ENCODE measurements around the gene KSR2. TPM values are rescaled to one million over a fixed set of nuclear protein-coding genes. Genes with fewer than 3 reads are reported as not detected.

The KSR2 gene
- total and polyA plus RNA-seq, 10 of the 15 experiments (the other 5 are each of a cell fraction or from before 2014, with no cell fraction given) = under 0.01 to 1.5 (median 0.01) TPM; not detected in 3

DNA sequence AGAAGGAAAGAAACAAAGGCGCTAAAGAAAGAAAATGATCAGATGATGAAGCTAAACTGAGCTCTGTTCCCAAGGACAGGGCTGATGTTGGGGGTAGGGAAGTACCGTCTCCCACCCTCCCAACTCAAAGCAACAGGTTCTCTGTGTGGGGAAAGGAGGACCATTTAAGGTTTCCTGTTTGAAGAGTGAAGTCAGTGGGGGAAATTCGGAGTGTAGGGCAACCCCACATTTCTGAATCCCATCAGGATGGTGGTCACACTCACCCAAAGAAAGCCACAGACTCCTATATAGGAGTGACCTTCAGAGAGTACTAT lies 131.1 kb downstream of the KSR2 start (continued):
- TF ChIP-seq RCOR1 (conservative IDR thresholded peaks at IDR 0.05; ENCODE audit: low read depth, low read length) (no peak), DPF2 (IDR thresholded peaks at IDR 0.05) (no peak), SUZ12 (IDR thresholded peaks at IDR 0.05; ENCODE audit: unreplicated experiment) (no peak), NR2C1 (IDR thresholded peaks at IDR 0.05) (no peak), NFYB (IDR thresholded peaks at IDR 0.05; ENCODE audit: insufficient read depth, low read depth, low read length) (no peak), ZNF207 (IDR thresholded peaks at IDR 0.05; ENCODE audit: borderline replicate concordance) (no peak), IRF3 (IDR thresholded peaks at IDR 0.05) (no peak), SIN3A (IDR thresholded peaks at IDR 0.05; ENCODE audit: low read depth, low read length) (no peak)

- no TSS peak for BruUV-seq (replicated peaks)
- ChIA-PET SMC1A (ENCODE audit: uncharacterized antibody, unreplicated experiment) (interaction anchor here (0.6 to 2.4 kb wide), 13 partner anchors 13 to 622 kb away, joined by 3 to 25 read pairs (median 3); no protein-coding TSS in a partner anchor), CTCF (interaction anchor here (0.6 to 5.2 kb wide), 35 partner anchors 8 to 1077 kb away, joined by 3 to 78 read pairs (median 4); no protein-coding TSS in a partner anchor), POLR2A (interaction anchor here (0.5 to 1.0 kb wide), 2 partner anchors 13 to 621 kb away, joined by 3 to 4 read pairs; no protein-coding TSS in a partner anchor), RAD21 (ENCODE audit: unreplicated experiment) (interaction anchor here (1.4 to 2.9 kb wide), 5 partner anchors 12 to 601 kb away, joined by 10 to 22 read pairs (median 13); no protein-coding TSS in a partner anchor)
- FAIRE-seq = peak; percentile 96
- Histone ChIP-seq H2AFZ (ENCODE audit: control insufficient read depth, low read depth, low read length) (no peak overlapping the region), H3K27ac (ENCODE audit: control insufficient read depth, insufficient read depth) (no peak overlapping the region), H4K20me1 (ENCODE audit: control insufficient read depth, insufficient read depth) (no peaks in the 10 kb centered on the region), H3K27me3 (replicated peaks in 1 of 2; ENCODE audit: control insufficient read depth in 2 of 2, insufficient read depth in 2 of 2, low read length in 1 of 2) (no peaks in the 10 kb centered on the region; a peak in 1 of 4 replicates), H3K4me2 (ENCODE audit: control insufficient read depth, insufficient read depth) (no peak overlapping the region), H3K9me3 (replicated peaks; ENCODE audit: control insufficient read depth, insufficient read depth, low read length) (no peaks in the 10 kb centered on the region), H3K9ac (ENCODE audit: control insufficient read depth, insufficient read depth, low read length) (no peak overlapping the region), H3K4me1 (ENCODE audit: control insufficient read depth, insufficient read depth, low read length) (no peaks in the 10 kb centered on the region), H3K36me3 (ENCODE audit: control insufficient read depth in 2 of 2, insufficient read depth in 2 of 2, low read length in 1 of 2) (no peaks in the 10 kb centered on the region), H3K4me3 (no peak overlapping the region), H3K79me2 (ENCODE audit: control insufficient read depth, insufficient read depth, low read length) (no peaks in the 10 kb centered on the region)
- DNase-seq (ENCODE audit: low read depth, low spot score) = peak; percentile 20
- in situ Hi-C loops (cut with MboI) (loop anchor here (5.0 kb wide), 1 partner anchor 470 kb away; no protein-coding TSS in a partner anchor), intact Hi-C loops (cut with micrococcal nuclease; ENCODE audit: unreplicated experiment) (loop anchor here (1.0 to 5.0 kb wide), 4 partner anchors 250 to 625 kb away; no protein-coding TSS in a partner anchor)
- TF ChIP-seq POLR2A (IDR thresholded peaks at IDR 0.05; ENCODE audit: low read depth, low read length) = no peak
- no peak for TF ChIP-seq EZH2 (IDR thresholded peaks at IDR 0.05; ENCODE audit: borderline replicate concordance, control insufficient read depth, low read depth, low read length)
- TF ChIP-seq, protein P1, sequence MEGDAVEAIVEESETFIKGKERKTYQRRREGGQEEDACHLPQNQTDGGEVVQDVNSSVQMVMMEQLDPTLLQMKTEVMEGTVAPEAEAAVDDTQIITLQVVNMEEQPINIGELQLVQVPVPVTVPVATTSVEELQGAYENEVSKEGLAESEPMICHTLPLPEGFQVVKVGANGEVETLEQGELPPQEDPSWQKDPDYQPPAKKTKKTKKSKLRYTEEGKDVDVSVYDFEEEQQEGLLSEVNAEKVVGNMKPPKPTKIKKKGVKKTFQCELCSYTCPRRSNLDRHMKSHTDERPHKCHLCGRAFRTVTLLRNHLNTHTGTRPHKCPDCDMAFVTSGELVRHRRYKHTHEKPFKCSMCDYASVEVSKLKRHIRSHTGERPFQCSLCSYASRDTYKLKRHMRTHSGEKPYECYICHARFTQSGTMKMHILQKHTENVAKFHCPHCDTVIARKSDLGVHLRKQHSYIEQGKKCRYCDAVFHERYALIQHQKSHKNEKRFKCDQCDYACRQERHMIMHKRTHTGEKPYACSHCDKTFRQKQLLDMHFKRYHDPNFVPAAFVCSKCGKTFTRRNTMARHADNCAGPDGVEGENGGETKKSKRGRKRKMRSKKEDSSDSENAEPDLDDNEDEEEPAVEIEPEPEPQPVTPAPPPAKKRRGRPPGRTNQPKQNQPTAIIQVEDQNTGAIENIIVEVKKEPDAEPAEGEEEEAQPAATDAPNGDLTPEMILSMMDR (IDR thresholded peaks at IDR 0.05 in 2 of 3, conservative IDR thresholded peaks at IDR 0.05 in 1 of 3; ENCODE audit: control insufficient read depth in 2 of 3, extremely low read depth in 1 of 3, insufficient read depth in 1 of 3, low read depth in 3 of 3, low read length in 3 of 3) = peak; percentile 95 to 98 (median 96)
- TF ChIP-seq BACH1 (IDR thresholded peaks at IDR 0.05; ENCODE audit: borderline replicate concordance) = no peak
- 0 out of 2 replicates have a peak, but pooled peaks have one; percentile 19 for TF ChIP-seq CREM (IDR thresholded peaks at IDR 0.05; ENCODE audit: low read depth)
- peak; percentile 89 for TF ChIP-seq RAD21 (IDR thresholded peaks at IDR 0.05; ENCODE audit: insufficient read depth, low read depth, low read length)
- TF ChIP-seq SMC3 (IDR thresholded peaks at IDR 0.05; ENCODE audit: borderline replicate concordance, low read length) = peak; percentile 79; the same call in 1 of the 2 replicates
- TF ChIP-seq YY1 (IDR thresholded peaks at IDR 0.05; ENCODE audit: low read depth, low read length) = 0 out of 2 replicates have a peak, but pooled peaks have one; percentile 60
- TF ChIP-seq IKZF1 (conservative IDR thresholded peaks at IDR 0.05) = no peak
- WGBS (ENCODE audit: insufficient coverage, insufficient replicate concordance, low lambda C conversion rate, missing lambda C conversion rate) = 13% methylated on average over 22 of the region's 22 CpGs
- peak; percentile 88 for ATAC-seq
Measured at GRCh38 chr12:117836999-117837736, 131.6 kb downstream of the KSR2 start.

All from GM12878 (cell line).